Measurements from ENCODE around the gene TOR1AIP2. TPM values are rescaled to one million over a fixed set of nuclear protein-coding genes. Genes with fewer than 3 reads are reported as not detected.

The TOR1AIP2 gene
- polyA plus RNA-seq, 1 of the 3 experiments (the other 2 are of a cell fraction): 12.7 TPM

- TF ChIP-seq MEF2A (IDR thresholded peaks at IDR 0.05; ENCODE audit: borderline replicate concordance, low read depth) (no peak), RAD21 (IDR thresholded peaks at IDR 0.05; ENCODE audit: low read length) (no peak), GATA2 (CRISPR knock-in tag; IDR thresholded peaks at IDR 0.05) (no peak), NFIC (IDR thresholded peaks at IDR 0.05; ENCODE audit: borderline replicate concordance) (no peak), FOXJ3 (CRISPR knock-in tag; IDR thresholded peaks at IDR 0.05) (no peak), RXRA (IDR thresholded peaks at IDR 0.05; ENCODE audit: borderline replicate concordance, low read depth) (no peak), EZH2phosphoT487 (IDR thresholded peaks at IDR 0.05; ENCODE audit: borderline replicate concordance, low read depth) (no peak)
- TF ChIP-seq, protein P1, sequence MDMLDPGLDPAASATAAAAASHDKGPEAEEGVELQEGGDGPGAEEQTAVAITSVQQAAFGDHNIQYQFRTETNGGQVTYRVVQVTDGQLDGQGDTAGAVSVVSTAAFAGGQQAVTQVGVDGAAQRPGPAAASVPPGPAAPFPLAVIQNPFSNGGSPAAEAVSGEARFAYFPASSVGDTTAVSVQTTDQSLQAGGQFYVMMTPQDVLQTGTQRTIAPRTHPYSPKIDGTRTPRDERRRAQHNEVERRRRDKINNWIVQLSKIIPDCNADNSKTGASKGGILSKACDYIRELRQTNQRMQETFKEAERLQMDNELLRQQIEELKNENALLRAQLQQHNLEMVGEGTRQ (IDR thresholded peaks at IDR 0.05; ENCODE audit: borderline replicate concordance, low read depth, low read length): no peak
Measured at GRCh38 chr1:179803918-179804317, 73.7 kb downstream of the TOR1AIP2 start (continued).

GRCh38 chr1:179803104-179803503 is 74.5 kb downstream of the TOR1AIP2 start:
- TF ChIP-seq RFX5 (IDR thresholded peaks at IDR 0.05; ENCODE audit: low read length) (no peak), RXRA (IDR thresholded peaks at IDR 0.05; ENCODE audit: borderline replicate concordance, low read depth) (no peak), ZBTB33 (IDR thresholded peaks at IDR 0.05; ENCODE audit: borderline replicate concordance, low read depth) (no peak), USF1 (IDR thresholded peaks at IDR 0.05; ENCODE audit: borderline replicate concordance, low read depth) (no peak), NFIC (IDR thresholded peaks at IDR 0.05; ENCODE audit: borderline replicate concordance) (no peak), RCOR1 (IDR thresholded peaks at IDR 0.05; ENCODE audit: low read length) (no peak), JUND (IDR thresholded peaks at IDR 0.05) (no peak), MAX (IDR thresholded peaks at IDR 0.05; ENCODE audit: low read depth) (no peak), YY1 (IDR thresholded peaks at IDR 0.05; ENCODE audit: low read depth) (no peak)
- TF ChIP-seq, protein P2, sequence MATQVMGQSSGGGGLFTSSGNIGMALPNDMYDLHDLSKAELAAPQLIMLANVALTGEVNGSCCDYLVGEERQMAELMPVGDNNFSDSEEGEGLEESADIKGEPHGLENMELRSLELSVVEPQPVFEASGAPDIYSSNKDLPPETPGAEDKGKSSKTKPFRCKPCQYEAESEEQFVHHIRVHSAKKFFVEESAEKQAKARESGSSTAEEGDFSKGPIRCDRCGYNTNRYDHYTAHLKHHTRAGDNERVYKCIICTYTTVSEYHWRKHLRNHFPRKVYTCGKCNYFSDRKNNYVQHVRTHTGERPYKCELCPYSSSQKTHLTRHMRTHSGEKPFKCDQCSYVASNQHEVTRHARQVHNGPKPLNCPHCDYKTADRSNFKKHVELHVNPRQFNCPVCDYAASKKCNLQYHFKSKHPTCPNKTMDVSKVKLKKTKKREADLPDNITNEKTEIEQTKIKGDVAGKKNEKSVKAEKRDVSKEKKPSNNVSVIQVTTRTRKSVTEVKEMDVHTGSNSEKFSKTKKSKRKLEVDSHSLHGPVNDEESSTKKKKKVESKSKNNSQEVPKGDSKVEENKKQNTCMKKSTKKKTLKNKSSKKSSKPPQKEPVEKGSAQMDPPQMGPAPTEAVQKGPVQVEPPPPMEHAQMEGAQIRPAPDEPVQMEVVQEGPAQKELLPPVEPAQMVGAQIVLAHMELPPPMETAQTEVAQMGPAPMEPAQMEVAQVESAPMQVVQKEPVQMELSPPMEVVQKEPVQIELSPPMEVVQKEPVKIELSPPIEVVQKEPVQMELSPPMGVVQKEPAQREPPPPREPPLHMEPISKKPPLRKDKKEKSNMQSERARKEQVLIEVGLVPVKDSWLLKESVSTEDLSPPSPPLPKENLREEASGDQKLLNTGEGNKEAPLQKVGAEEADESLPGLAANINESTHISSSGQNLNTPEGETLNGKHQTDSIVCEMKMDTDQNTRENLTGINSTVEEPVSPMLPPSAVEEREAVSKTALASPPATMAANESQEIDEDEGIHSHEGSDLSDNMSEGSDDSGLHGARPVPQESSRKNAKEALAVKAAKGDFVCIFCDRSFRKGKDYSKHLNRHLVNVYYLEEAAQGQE (IDR thresholded peaks at IDR 0.05; ENCODE audit: low read depth, low read length): no peak
- TF ChIP-seq, protein P3, sequence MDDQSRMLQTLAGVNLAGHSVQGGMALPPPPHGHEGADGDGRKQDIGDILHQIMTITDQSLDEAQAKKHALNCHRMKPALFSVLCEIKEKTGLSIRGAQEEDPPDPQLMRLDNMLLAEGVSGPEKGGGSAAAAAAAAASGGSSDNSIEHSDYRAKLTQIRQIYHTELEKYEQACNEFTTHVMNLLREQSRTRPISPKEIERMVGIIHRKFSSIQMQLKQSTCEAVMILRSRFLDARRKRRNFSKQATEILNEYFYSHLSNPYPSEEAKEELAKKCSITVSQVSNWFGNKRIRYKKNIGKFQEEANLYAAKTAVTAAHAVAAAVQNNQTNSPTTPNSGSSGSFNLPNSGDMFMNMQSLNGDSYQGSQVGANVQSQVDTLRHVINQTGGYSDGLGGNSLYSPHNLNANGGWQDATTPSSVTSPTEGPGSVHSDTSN (IDR thresholded peaks at IDR 0.05): no peak
- H3K4me2 ChIP-seq: no peak overlapping the region
- H2AFZ ChIP-seq (ENCODE audit: low read depth): no peak overlapping the region
- peaks cover 0 to 55% of the 10 kb centered on the region in 2 experiments; a peak in 1 of 4 replicates for H3K4me1 ChIP-seq (ENCODE audit: control insufficient read depth in 1 of 2, insufficient read depth in 2 of 2, low read depth in 1 of 2, low read length in 1 of 2)
- peak overlapping the region in 1 of 2 experiments; percentile 53; a peak in 1 of 4 replicates for H3K27ac ChIP-seq (ENCODE audit: low read depth in 2 of 2, low read length in 1 of 2)
- no peaks in the 10 kb centered on the region for H3K9me2 ChIP-seq
- H3K27me3 ChIP-seq (ENCODE audit: insufficient read depth): no peaks in the 10 kb centered on the region; the same call in 1 of the 2 replicates
- H3K9ac ChIP-seq: no peak overlapping the region
- peak; percentile 40 for DNase-seq
- 44% methylated on average over 6 of the region's 6 CpGs for WGBS (ENCODE audit: low lambda C conversion rate)
- no peaks in the 10 kb centered on the region for H3K79me2 ChIP-seq (ENCODE audit: insufficient read depth)
- no peaks in the 10 kb centered on the region for H3K36me3 ChIP-seq (replicated peaks in 1 of 2; ENCODE audit: control insufficient read depth in 1 of 2, insufficient read depth in 2 of 2, low read length in 1 of 2)
- no peak overlapping the region for H3K4me3 ChIP-seq (ENCODE audit: low read depth in 2 of 2, low read length in 1 of 2)
- no peaks in the 10 kb centered on the region for H4K20me1 ChIP-seq (ENCODE audit: insufficient read depth)
- H3F3A ChIP-seq (replicated peaks; ENCODE audit: insufficient read depth): no peaks in the 10 kb centered on the region
- ChIA-PET POLR2A (interaction anchor here (1.0 kb wide), 1 partner anchor 18 kb away, joined by 4 read pairs; no protein-coding TSS in a partner anchor), CTCF (interaction anchor here (1.6 to 14.0 kb wide), 3 partner anchors 9 to 98 kb away, joined by 3 to 186 read pairs (median 37); no protein-coding TSS in a partner anchor)
- H3K9me3 ChIP-seq: no peaks in the 10 kb centered on the region

All from SK-N-SH (cell line).